ACHN (cell line): ENCODE data around the gene ANXA1.

ENCODE experiments used
- DNase-seq: peaks from one replicate; pipeline ENCODE4 v3.0.0-alpha.2; 2015
- in situ Hi-C: cut with HindIII; loops from 2 replicates; pipeline ENCODE4 v1.10.0; 2017; ENCODE audit warnings: low sequenced_read_pairs, low pct_ligation_motif_present, low pct_unique_long_range_greater_than_20kb

Gene ANXA1

DNA sequence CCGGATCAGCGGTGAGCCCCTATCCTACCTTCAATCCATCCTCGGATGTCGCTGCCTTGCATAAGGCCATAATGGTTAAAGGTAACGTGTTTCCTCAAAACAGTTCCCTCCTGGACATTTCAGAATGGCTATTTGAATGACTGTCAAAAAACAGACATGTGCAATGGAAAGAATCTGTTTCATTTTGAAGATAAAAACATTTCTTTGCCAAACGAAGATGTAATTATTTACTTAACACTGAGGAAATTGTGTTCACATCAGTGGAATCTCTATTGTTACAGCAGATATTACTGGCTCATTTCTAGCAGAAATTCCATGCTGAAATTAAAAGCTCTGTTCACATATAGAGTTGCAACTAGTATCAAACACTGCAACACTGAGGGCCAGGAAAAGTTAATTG is 7.1 kb downstream of the ANXA1 start:
- in situ Hi-C loops = no loop called here
- no peak for DNase-seq

- in situ Hi-C loops = no loop called here
- DNase-seq = no peak
Observed at GRCh38 chr9:73160868-73161267, 9.2 kb downstream of the ANXA1 start.

DNA sequence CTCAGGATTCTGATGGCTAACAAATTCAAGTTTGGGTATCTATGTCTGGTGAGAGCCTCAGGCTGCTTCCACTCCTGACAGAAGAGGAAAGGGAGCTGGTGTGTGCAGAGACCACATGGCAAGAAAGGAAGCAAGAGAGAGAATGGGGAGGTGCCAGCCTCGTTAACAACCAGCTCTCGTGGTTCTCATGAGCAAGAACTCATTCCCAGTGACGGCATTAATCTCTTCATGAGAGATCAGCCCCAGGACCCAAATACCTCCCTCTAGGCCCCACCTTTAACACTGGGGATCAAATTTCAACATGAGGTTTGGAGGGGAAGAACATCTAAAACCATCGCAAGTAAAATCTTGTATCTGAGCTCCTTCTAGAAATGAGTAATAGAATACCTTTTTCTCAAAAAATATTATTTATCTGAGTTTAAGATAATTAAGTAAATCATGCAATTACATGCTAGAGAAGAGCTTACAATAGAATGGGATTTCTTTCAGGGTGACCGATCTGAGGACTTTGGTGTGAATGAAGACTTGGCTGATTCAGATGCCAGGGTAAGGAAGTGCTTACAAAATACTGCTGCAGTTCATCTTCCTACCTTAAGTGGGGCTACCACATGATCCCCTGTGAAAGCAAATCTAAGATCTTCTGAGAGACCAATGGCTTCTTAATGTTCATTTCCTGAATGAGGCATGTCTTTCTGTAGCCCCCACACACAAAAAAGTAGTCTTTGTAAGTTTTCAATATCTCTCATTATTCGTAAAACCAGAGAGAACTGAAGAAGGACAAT is 11.5 kb downstream of the ANXA1 start:
- in situ Hi-C loops = no loop called here
- DNase-seq = no peak

DNA sequence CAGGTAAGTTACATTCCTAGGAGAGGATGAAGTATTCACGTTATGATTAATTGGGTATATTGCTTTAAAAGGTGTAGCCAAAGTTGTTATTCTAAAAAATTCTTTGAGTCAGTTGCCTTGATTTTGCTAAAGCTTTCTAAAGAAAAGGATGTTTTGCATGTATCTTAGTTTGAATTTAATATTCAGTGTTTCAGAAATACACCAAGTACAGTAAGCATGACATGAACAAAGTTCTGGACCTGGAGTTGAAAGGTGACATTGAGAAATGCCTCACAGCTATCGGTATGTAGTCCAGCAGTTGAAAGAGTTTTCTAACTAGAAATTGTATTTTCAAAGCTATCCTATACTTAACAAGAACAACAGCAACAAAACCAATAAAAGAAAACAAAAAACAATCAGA is 14.2 kb downstream of the ANXA1 start:
- DNase-seq = no peak
- in situ Hi-C loops = no loop called here

DNA sequence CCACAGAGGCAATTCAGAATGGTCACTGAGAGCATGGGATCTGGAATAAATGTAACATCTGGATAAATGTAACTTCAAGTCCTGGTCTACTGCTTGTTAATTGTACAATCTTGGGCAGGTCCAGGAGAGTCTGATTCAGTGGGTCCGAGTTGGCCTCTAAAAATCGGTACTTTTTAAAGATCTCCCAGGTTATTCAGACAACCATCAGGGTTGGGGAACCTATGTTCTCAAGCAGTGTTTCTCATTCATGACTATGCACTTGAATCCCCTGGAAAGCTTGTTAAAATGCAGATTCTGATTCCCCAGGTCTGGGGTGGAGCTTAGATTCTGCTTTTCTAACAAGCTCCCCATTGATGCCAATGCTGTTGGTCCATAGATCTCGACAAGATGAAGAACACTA is 14.8 kb downstream of the ANXA1 start:
- in situ Hi-C loops = no loop called here

GRCh38 chr9:73167614-73168013 is 15.9 kb downstream of the ANXA1 start:
- in situ Hi-C loops = no loop called here
- DNase-seq = no peak

More for the DNA sequence above, 14.8 kb downstream of the ANXA1 start:
- DNase-seq = no peak

- DNase-seq = no peak
- in situ Hi-C loops = no loop called here
Observed at GRCh38 chr9:73168298-73168934, 16.8 kb downstream of the ANXA1 start.

DNA sequence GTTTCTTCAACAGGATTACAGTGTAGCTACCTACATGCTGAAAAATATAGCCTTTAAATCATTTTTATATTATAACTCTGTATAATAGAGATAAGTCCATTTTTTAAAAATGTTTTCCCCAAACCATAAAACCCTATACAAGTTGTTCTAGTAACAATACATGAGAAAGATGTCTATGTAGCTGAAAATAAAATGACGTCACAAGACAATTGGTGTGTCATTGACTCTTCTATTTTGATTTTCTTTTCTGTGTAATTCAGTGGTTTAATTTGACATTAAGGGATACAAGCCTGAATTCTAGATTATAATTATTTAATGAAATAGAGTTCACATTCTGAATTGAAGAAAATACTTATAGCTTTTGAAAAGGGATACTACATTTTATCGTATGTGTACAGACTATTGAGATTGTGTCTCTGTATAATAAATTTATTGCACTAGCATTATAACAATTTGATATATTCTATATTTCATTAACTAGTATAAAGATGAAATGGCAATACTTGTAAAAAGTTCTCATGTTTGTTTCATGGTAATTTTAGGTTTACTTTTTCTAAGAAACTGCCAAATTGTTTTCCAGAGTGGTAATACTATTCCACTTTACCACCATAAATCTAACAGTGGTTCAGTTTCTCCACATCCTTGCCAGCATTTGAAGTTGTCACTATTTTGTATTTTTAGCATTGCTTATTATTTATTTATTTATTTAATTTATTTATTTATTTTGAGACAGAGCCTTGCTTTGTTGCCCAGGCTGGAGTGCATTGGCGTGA is 18.7 kb downstream of the ANXA1 start:
- in situ Hi-C loops = no loop called here
- no peak for DNase-seq

- in situ Hi-C loops = no loop called here
- DNase-seq = no peak
Observed at GRCh38 chr9:73172901-73173215, 21.2 kb downstream of the ANXA1 start.

DNA sequence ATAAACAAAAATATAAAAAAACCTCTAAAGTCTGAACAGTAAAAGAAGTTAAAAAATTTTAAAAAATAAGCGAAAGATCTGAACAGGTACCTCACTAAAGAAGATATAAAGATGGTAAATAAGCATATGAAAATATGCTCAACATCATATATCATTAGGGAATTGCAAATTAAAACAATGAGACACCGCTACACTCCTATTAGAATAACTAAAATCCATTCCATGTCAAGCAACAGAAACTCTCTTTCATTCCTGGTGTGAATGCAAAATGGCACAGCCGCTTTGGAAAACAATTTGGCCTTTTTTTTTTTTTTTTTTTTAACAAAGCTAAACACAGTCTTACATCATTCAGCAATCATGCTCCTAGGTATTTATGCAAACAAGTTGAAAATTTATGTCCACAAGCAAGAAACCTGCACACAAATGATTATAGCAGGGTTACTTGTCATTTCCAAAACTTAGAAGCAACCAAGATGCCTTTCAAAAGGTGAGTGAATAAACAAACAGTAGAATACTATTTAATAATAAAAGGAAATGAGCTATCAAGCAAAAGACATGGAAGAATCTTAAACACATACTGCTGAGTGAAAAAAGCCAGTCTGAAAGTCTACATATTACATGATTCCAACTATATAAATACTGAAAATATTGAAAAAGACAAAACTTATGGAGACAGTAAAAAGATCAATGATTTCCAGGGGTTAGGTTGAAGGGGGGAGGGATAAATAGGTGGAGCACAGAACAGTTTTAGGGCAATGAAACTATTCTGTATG is 22.1 kb downstream of the ANXA1 start:
- no peak for DNase-seq
- in situ Hi-C loops = no loop called here

DNA sequence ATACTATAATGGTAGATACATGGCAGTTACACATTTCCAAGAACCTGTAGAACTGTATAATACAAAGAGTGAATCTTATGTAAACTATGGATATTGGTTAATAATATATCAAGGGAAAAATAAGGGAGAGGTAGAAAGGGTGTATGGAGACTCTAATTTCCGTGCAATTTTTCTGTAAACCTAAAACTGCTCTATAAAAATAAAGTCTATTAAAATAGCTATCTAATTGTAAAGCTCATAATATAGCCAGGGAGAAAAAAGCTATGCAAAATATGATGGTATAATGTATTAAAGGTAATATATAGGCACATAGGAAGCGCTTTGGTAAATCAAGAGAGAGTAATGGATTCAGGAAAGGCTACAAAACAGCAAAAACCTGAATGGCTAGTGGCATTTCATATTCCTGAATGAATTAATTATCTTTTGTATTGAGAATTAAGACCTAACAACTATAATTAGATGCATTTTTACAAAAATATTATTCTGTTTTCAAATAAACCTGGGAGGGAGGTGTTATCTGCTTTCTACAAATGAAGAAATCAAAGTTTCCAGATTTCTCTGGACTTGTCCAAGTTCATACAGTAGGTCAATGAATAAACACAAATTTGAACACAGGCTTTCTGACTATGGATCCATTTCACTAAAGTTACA is 22.8 kb downstream of the ANXA1 start:
- in situ Hi-C loops = no loop called here
- no peak for DNase-seq

GRCh38 chr9:73176450-73176875 is 24.8 kb downstream of the ANXA1 start:
- in situ Hi-C loops = loop anchor here (25.0 kb wide), 1 partner anchor 314 kb away; no protein-coding TSS in a partner anchor
- DNase-seq = peak; percentile 64

DNA sequence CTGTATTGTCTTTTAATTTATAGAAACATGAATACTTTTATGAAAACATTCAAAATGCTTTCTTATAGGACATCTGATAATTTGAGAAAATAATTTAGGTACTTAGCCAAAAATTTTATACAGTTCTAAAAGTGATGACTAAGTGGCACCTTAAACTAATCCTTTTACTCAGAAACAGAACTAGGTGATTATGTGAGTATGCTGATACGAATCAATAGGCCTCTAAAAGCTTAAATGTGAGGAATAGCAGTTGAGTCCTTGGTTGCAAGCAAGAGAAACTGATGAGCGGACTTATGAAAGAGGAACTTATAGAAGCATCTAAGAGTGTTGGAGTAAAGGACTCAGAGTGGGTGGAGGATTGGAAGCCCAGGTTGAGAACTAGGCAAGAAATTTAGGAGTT is 26.4 kb downstream of the ANXA1 start:
- in situ Hi-C loops = loop anchor here (25.0 kb wide), 1 partner anchor 316 kb away; no protein-coding TSS in a partner anchor
- DNase-seq = no peak

DNA sequence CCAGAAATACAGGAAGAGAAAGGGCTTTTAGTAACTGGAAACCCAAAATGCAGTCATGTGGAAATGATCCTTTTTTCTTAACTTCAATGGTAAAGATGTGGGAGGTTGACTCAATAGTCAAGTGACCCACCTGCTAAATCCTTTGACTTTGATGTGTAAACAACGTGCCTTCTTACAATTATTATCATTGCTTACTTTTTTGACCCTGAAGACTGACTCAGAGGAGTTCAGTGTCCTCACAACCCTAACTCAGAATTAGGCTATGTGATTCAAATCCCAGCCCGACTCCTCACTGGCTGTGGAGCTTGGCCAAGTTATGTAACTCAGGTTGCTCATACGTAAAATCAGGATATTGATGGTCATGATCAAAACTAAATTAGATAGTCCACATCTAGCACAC is 27.9 kb downstream of the ANXA1 start:
- in situ Hi-C loops = loop anchor here (25.0 kb wide), 1 partner anchor 317 kb away; no protein-coding TSS in a partner anchor
- no peak for DNase-seq

GRCh38 chr9:73180403-73180802 is 28.7 kb downstream of the ANXA1 start:
- DNase-seq = no peak
- in situ Hi-C loops = loop anchor here (25.0 kb wide), 1 partner anchor 318 kb away; no protein-coding TSS in a partner anchor

DNA sequence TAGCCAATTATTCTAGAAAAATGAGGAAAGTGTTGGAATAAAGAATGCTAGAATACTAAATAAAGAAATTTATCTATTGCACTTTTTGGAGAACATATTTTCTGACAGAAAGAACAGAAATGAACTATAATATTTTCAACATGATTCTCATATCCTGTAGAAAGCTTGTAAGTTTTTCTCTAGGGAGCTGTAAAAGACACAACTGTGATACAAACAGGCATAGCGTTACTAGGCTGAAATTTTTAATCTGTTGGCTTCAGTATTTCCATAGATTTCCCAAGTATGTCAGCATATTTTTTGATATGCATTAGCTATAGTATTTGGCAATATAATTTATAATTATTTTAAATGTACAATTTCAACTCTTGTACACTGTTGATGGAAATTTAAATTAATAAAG is 31.3 kb downstream of the ANXA1 start:
- in situ Hi-C loops = loop anchor here (25.0 kb wide), 1 partner anchor 321 kb away; no protein-coding TSS in a partner anchor
- no peak for DNase-seq

DNA sequence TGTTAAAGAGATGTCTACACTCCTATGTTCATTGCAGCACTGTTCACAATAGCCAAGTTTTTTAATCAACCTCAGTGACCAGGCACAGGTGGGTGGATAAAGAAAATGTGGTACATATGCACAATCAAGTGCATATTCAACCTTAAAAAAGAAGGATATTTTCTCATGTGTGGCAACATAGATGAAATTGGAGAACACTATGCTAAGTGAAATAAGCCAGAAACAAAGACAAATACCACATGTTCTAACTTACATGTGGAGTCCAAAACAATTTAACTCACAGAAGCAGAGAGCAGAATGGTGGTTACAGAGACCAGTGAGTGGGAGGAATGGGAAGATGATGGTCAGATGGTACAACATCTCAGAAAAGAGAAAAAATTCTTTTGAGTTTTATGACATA is 31.8 kb downstream of the ANXA1 start:
- DNase-seq = no peak
- in situ Hi-C loops = loop anchor here (25.0 kb wide), 1 partner anchor 321 kb away; no protein-coding TSS in a partner anchor
